Forelimb muscle (tissue), 1 donor: Measurements from ENCODE around the gene TRPV6. TPM values are rescaled to one million over a fixed set of nuclear protein-coding genes. Genes with fewer than 3 reads are reported as not detected.

ENCODE experiments used
- DNase-seq: peaks from one replicate; pipeline ENCODE4 v3.0.0-alpha.2; 2013; ENCODE audit warnings: low read depth
- polyA plus RNA-seq: library from polyadenylated mRNA; unstranded; fragments of 120-200 nt; gene quantifications from one replicate; pipeline ENCODE4 v1.2.1, GENCODE V29; 2013; ENCODE audit not compliant: insufficient read length

TRPV6 gene
- polyA plus RNA-seq, 1 donor: 0.09 TPM

DNA sequence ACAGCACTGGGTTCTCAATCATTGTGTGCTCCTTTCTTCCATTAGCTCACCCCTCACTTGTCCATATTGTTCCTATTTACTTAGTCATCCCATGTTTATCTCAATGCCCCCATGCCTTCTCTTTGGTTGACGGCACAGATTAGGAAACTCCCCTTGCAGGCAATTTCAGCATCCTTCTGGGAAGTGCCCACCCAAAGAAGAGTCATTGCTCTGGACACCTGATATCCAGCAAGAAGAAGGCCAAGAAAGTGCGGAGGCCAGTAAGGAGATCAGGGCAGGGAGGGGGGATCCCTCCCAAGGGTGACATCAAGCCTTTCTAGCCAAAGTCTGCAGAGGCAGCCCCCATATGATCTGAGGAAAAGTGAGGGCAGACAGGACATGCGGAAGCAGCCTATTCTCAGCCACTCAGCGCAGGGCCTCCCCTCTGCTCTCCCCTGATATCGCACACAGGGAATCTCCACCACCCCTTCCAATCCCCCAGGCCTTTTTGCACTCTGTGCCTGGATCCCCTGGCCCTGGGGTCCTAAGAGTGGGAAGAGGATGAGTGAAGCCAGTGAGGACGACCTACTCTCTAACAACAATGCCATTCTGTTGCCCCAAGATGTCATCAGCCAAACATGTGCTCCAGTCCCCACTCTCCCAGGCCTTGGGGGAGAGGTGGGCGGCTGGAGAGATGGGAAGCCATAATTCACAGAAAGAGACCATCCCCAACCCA is 1.8 kb downstream of the TRPV6 start:
- no peak for DNase-seq

DNA sequence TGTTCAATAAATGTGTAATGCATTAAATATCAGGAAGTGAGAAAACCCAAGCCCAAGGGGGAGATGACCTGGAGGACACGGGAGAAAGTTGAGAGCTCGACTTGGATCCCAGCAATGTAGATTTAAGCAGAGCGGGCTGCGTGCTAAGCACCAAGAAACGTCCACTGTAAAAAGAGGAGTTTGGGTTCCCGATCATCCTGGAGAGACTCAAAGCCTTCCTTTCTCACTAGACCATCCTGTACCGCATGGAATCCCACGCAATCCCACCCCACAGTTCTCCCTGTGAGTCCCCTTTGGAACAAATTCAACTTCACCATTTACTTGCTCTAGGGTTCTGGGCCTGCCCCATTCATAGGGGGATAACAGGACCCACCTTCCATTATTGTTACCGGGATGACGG is 2.4 kb downstream of the TRPV6 start:
- DNase-seq: no peak

DNA sequence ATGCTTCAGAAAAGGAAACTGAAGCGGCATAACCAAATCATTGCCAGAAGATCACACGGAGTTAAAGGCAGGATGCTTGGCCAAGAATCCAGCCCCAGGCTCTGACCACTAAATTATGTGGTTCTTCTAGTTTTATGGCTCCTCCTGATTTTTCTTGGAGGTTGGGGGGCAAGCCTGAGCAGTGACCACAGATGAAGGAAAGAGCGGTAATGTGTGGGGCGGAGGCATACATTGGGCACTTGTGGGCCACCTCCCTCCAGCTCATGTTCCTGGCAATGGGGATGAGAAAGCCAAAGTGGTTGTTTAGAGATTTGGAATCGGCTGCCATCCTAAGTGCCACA is 3.2 kb downstream of the TRPV6 start:
- no peak for DNase-seq

DNA sequence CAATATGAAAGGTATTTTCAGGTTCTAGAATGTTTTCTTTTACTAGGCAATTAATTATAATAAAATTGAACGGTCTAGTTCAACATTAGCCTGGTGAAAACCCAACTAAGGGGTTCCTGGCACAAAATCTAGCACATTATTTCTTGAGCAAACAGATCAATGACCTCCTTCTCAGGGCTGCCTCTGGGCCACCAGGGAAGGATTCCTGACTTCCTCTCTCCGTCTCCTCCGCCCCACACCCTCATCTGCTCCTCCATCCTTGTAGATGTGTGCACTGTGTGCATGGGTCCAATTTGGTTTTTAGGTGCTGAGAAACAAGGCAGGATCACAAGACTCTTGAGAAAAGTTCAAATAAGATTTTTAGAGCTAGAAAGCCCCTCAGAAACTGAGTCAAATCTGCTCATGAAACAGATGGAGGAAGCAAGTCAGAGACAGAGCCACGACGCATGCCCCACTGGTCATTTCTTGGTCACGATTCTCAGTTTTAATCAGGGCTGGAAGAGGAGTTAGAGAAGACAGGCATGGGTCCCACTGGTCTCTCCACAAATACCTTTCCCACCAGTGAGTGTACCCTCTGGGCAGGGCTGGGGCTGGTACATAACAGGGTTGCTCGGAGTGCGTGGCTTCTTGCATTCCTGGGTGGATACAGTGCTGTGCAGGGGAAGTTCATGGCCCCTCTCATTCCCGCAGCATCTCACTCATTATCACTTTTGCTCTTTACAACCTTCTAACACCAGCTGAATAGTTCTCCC is 3.8 kb downstream of the TRPV6 start:
- no peak for DNase-seq

DNA sequence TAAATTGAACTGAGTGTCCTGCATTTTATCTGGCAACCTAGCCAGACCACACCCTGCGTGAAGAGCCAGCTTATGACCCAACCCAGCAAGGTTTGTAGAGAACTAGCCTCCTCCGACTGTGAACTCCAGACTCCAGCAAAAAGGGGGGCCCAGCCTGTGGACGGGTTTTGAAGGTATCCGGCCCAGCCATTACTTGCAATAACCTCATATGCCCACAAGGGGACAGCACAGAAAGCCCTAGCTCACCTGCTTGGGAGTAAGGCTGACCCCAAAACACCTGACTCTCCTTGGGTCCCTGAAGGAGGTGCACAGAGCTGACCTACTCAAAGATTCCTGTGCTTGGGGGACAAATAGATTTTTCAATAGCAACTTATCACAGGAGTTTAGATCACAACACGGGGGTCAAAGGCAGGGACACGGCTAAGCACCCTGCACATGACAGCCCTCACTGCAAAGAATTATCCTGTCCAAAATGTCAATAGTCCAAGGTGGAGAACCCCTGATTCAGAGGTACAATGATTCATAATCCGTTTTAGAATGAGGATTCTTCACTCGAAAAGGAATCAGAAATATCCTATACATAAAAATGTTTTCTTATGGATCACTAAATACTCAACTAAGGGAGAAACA is 4.6 kb downstream of the TRPV6 start:
- DNase-seq: no peak

DNA sequence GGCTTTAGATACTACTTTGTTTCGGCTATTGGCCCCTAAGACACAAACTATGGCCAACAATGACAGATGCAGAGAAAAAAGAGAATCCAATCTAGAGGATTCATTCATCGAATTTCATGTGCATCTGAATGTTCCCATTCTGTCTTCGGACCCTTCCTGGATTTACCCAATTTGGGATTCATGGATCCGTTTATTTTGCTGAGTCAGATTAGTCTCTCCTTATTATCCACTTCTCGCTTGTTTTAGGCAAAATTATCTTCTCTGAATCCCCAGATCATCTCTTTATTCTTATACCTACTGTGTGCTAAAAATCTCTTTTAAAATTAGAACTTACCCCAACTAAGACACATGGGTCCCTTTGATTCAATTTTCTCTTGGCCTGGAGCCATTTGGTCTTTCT is 6.5 kb downstream of the TRPV6 start:
- no peak for DNase-seq

DNA sequence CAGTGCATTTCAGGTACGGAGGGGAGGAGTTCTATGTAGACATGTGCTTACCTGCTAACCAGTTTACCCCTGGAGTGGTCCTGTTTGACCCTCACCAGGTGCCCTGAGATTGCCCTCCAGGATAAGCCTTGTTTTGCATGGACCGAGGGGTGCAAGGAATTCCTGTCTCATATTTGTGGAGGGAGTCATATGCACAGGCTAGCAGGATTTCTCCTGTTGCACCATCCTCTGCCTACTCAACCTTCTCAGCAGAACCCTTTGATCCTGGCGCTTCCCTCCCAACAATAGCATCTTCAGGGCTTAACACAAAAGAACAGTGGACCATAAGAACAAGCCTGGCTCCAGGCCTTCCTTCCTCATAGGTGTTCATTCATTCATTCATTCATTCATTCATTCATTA is 7.2 kb downstream of the TRPV6 start:
- no peak for DNase-seq

DNA sequence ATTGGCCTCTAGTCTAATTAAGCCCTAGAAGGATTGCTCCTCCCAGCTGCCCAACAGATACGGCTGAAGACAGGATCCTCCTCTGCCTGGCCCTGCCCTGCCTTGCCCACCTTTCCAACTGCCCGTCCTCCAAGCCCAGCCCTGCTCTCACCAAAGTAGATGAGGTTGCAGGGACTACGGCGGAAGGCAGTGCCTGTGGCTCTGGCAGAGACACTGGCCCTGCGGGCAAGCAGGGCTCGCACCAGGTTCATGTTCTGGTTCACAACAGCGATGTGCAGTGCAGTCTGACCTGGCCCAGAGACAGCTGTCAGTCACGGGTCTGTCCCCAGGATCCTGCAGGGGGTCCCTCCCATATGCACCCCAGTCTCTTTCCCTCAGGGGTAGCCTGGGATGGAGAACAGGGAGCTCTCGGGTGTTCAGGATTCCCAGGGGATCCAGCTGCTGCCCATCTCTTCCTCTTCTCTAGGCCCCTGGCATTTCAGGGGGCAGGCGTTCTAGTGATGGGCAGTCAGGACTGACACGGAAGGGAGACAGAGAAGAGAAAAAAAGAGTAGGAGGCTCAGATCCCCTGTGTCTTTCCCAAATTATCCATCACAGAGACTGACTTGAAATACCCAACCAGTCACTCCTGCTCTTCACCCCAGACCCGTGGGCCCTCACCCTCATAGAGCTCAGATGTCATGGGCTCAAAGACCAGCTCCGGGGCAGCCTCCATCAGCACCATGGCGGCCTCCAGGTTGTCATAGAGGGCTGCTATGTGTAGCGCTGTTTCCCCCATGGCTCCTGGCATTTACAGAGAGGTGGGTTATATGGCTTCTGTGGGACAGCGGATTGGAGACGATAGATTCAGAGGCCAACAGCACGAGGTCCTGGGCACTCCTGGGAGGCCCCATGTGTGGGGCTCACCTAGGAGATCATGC is 8.3 kb downstream of the TRPV6 start:
- DNase-seq: no peak

DNA sequence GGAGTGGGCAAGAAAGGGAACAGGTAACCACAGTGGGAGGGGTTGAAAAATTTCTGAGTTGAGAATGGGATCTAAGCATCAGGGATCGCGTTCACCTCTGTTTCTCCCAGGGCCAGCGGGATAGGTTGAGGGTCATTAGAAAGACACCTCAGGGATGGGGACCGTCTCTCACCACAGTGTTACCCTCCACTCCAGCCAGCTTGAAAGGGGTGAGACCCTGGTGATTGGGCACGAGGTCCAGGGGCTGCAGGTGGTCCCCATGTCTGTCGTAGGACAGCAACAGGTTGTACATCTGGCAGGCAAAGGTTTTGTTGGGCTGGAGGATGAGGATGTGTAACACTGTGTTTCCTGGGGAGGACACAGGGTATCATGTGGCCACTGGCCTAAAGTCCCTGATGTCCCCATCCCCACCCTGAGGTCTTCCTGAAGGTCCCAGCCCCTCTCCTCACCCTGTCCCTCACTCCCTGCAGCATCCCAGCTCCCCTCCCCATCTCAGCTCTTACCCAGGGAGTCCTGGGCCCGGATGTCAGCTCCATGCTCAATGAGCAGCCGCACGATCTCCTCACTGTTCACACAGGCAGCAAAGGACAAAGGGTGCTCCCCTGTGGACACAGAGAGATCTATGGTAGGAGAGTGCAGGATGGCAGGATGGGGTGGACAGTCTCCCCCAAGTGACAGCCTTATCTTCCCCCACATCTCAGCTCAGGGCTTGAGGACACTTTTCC is 9.1 kb downstream of the TRPV6 start:
- no peak for DNase-seq

DNA sequence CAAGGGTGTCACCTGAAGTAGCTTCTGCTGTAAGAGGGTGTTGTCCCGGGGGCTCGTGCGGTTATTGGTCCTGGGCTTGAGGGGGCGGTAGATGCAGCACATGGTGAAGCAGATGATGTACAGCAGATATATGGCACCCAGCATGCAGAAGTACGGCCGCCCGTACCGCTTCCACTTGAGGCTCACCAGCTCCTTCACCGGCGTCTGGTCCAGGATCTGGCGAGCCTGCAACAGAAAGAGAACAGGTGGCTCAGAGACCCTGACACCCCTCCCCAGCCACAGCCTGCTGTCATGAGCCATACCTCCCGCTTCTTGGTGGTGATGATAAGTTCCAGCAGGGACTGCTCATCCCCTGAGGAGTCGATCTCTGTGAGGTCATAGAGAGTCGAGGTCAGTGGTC is 10.1 kb downstream of the TRPV6 start:
- no peak for DNase-seq

DNA sequence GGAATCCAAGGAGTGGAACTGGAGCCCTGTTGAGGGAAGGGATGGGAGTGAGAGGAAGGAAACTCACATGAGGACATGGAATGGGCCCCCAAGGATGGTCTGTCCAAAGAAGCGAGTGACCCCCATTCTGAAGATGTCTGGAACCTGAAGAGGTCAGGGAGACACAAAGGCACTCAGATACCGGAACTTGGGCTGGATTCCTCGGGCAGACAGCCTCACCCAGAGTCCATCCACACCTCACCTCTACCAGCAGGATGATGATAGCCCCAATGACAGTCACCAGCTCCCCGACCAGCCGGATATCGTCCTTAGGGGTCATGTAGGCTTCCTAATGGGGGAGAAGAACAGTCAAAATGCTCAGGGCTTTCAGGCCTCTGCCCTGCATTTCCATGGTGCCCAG is 10.7 kb downstream of the TRPV6 start:
- no peak for DNase-seq

DNA sequence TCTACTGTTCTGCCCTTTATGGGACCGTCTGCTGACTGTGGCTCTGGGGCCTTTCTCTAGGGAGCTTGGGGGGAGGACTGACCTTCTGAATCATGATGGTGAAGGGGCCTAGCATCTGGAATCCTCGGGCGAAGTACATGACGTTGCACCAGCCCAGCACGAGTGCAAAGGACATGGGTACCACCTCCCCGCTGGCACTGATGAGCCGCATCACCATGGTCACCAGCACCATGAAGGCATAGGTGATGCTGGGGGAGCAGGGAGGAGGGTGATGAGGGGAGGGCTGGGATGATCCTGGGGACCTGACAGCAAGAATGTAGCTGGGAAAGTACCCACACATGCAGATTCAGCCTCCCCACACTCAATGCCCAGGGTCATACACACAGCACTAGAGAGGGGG is 11.1 kb downstream of the TRPV6 start:
- no peak for DNase-seq

DNA sequence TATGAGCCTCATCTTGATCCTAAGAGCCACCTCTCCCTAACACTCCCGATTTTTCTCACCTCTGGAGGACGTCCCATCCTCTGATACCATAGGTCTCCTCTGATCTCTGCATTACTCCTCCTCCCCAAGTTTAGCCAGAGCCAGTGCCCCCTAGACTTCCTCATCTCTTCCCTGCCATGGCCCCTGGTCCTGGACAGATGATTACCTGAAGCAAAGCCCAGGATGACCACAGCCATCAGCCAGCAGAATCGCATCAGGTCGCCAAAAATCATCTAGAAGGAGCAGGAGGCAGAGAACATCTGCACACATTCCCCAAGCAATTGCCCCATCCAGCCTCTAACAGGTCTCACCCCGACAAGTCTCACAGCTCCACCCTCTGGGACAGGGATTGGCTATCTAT is 11.7 kb downstream of the TRPV6 start:
- DNase-seq: no peak

DNA sequence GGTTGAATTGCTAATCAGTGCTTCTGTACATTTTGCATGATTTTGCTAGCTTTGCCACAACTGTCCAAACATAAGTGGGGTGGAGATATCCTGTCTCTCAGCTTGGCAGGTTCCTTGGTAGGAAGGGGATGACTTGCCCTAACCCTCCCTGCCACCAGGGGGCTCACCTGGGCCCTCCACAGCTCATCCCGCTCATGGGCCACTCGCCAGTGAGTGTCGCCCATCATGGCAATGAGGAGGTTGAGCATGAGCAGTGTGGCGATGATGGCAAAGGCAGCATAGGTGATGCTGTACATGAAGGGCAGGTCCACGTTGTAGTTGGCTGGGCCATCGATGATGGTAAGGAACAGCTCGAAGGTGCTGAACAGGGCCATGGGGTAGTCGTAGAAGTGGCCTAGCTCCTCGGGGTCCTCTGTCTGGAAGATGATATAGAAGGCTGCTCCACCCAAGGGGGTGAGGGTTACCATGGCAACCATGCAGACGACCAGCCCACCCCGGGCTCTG is 12.2 kb downstream of the TRPV6 start:
- DNase-seq: no peak

DNA sequence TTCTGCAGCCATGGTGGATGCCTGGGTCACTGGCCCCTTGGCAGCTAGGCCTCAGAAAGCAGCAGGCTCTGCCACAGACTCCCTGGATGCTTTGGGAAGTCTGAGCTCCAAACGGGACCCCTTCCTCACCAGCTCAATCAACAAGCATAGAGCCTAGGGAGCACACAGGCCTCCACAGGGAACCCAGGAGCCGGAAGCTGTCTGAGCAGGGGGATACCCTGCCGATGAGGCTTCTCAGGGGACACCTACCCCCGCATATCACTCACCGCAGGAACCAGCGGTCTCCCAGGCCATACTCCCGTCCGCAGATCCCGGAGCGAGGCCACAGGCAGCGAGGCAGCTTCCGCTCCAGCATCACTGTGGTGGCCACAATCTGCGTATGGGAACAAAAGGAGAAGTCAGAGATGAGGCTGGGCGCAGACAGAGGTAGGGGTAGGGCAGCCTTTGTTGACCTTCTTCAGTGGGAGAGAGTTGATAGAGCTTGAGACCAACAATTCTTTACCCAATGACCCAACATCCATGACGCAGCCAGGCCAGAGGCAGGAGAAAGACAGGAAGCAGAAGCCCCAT is 13.4 kb downstream of the TRPV6 start:
- DNase-seq: no peak

DNA sequence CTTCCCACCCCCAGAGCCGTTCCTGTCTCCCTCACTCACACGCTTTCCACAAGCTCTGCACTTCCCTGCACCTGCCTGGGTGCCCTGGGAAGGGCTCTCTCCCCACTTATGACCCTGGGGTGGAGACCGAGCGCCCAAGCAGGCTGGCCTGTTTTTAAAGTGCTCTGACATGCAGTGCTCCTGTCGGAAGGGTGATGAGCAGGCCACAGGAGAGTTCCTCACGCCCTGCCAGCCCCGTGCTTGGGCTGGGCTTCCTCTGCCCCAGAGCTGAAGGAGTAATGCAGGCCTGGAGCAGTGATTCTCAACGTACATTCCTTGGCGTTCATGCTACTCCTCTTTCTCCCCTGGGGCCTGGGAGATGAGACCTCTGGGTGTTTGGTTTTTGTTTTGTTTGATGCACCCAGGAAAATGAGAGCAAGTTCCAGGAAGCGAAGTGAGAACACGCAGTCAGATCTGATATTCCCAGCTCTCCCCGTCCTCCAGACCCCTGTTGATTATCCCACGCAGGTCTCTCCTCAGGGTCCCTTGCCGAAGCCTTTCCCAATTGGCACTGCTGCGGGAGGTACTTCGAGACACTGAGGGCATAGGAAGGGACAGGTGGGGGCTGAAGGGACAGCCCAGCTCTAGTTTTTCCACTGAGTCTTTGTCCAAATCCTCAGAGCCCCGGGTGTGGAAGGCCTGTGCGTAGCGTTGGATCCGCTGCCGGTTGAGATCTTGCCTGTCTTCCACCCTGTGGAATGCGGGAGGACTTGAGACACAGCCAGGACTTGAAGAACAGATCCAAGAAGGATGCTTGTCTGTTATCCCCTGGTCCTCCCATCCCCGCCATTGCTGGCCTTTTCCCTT is 14.1 kb downstream of the TRPV6 start:
- DNase-seq: no peak

DNA sequence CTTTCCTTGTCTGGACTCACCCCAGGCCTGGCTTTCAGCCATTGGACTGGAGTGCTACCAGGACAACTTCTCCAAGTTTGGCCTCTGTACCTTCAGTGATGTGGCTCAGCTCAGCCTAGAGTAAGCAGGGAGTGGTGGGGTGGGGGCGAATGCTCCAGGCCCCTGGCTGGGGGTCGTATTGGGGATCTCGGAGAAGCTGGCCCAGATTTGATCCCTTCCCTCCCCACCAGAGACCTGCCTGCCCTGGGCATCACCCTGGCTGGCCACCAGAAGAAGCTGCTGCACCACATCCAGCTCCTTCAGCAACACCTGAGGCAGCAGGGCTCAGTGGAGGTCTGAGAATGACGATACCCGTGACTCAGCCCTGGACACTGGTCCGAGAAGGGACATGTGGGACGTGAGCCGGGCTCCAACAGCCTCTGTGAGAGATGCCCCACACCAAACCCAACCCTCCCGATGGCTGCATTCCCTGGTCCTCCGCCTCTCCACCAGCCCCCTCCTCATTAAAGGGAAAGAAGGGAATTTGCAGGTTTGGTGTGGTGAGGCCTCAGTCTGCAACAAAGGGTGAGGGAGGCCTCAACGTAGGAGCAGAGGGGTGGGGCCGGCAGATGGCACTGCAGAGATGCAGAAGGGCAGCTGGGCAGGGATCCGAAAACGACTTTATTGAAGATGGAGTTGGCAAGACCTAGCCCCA is 14.8 kb downstream of the TRPV6 start:
- no peak for DNase-seq

DNA sequence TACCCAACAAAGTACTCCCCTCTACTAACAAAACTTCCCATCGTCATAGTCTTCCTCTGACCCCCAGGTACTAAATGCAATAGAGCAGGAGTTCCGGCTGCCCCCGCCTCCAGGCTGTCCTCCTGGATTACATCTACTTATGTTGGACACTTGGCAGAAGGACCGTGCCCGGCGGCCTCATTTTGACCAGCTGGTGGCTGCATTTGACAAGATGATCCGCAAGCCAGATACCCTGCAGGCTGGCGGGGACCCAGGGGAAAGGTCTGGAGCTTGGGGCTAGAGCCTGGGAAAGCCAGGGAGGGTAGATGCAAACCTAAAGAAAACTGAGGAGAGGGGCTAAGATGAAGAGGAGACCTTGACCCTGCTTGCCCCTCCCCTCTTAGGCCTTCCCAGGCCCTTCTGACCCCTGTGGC is 15.4 kb downstream of the TRPV6 start:
- no peak for DNase-seq

DNA sequence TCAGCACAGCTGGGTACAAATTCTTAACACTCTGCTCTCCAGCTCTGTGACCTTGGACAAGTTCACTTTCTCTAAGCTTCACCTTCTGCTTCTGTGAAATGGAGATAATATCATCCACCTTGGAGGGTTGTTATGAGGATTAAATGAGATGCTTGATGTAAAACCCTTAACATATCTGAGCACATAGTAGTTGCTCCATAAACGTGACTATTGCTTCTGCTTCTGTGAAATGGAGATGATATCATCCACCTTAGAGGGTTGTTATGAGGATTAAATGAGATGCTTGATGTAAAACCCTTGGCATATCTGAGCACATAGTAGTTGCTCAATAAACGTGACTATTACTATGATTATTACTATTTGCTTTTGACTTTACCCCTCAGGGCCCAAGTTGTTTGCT is 16.1 kb downstream of the TRPV6 start:
- DNase-seq: no peak
